GM18519 (cell line): ENCODE data around the gene CSH1.
"Not testable (repeated sequence)": the region's sequence is repeated elsewhere in the genome, so short reads cannot be mapped to it uniquely, and the experiment has no call there.

Source experiments
- ATAC-seq: cut with Tn5 transposase; IDR thresholded peaks from one replicate; pipeline ENCODE4 v1.9.1; 2021; ENCODE audit warnings: mild to moderate bottlenecking, moderate library complexity; ENCODE audit not compliant: unreplicated experiment, low FRiP score

CSH1 gene

GRCh38 chr17:63928966-63929695 lies 32.8 kb upstream of the CSH1 start:
- no peak for ATAC-seq

GRCh38 chr17:63928172-63928666 lies 31.8 kb upstream of the CSH1 start:
- no peak for ATAC-seq

- ATAC-seq = no peak
These were observed 31.2 kb upstream of the CSH1 start for GRCh38 chr17:63927464-63928171.

- no peak for ATAC-seq
These were observed 29.8 kb upstream of the CSH1 start for GRCh38 chr17:63926164-63926563.

- no peak for ATAC-seq
These were observed 29.2 kb upstream of the CSH1 start for GRCh38 chr17:63925615-63926014.

- ATAC-seq = not testable (repeated sequence)
These were observed 26.0 kb upstream of the CSH1 start for GRCh38 chr17:63922402-63922801.

- not testable (repeated sequence) for ATAC-seq
These were observed 24.4 kb upstream of the CSH1 start for GRCh38 chr17:63920779-63921178.

GRCh38 chr17:63920050-63920449 lies 23.7 kb upstream of the CSH1 start:
- ATAC-seq = not testable (repeated sequence)

GRCh38 chr17:63919311-63919723 lies 22.9 kb upstream of the CSH1 start:
- no peak for ATAC-seq

GRCh38 chr17:63918789-63919305 lies 22.5 kb upstream of the CSH1 start, which contains the start of gene GH1:
Gene GH1 (minus strand): TSS chr17:63918839. CDS start chr17:63918776, 63 bp downstream.
- ATAC-seq = not testable (repeated sequence)

GRCh38 chr17:63918305-63918704 lies 21.9 kb upstream of the CSH1 start:
- ATAC-seq = no peak

- ATAC-seq = no peak
These were observed 21.3 kb upstream of the CSH1 start for GRCh38 chr17:63917646-63918045.

GRCh38 chr17:63917206-63917605 lies 20.8 kb upstream of the CSH1 start:
- ATAC-seq = not testable (repeated sequence)

- no peak for ATAC-seq
These were observed 20.3 kb upstream of the CSH1 start for GRCh38 chr17:63916566-63917185.

GRCh38 chr17:63915753-63916152 lies 19.4 kb upstream of the CSH1 start:
- ATAC-seq = not testable (repeated sequence)

- no peak for ATAC-seq
These were observed 18.1 kb upstream of the CSH1 start for GRCh38 chr17:63914471-63914870.

GRCh38 chr17:63911657-63912100 lies 15.3 kb upstream of the CSH1 start:
- no peak for ATAC-seq

- ATAC-seq = no peak
These were observed 14.8 kb upstream of the CSH1 start, which contains the start of gene CSHL1 for GRCh38 chr17:63911041-63911635. Gene CSHL1 (minus strand): TSS chr17:63911258. CDS start chr17:63911196, 62 bp downstream.

GRCh38 chr17:63910096-63910495 lies 13.7 kb upstream of the CSH1 start:
- no peak for ATAC-seq

- not testable (repeated sequence) for ATAC-seq
These were observed 13.2 kb upstream of the CSH1 start for GRCh38 chr17:63909586-63909985.
